ENCODE measurements around the gene ILDR2. TPM values are rescaled to one million over a fixed set of nuclear protein-coding genes. Genes with fewer than 3 reads are reported as not detected.
A peak's percentile ranks its signal among the peaks of the same experiment; 100 is the strongest.

The ILDR2 gene
- total RNA-seq, 2 donors from 2014 or later: 1.00 to 1.4 TPM

GRCh38 chr1:166947398-166948043, 27.8 kb downstream of the ILDR2 start:
- peaks cover 39% of the 10 kb centered on the region for H3K27me3 ChIP-seq (ENCODE audit: control insufficient read depth, insufficient read depth, low read length, poor library complexity, severe bottlenecking)
- no peak overlapping the region for H3K27ac Mint-ChIP-seq
- no peak for TF ChIP-seq CTCF (conservative IDR thresholded peaks at IDR 0.05)
- peak overlapping the region; percentile 61 for H3K4me3 ChIP-seq (ENCODE audit: low read length)
- H3K27me3 Mint-ChIP-seq (ENCODE audit: insufficient read depth): peaks cover 54% of the 10 kb centered on the region
- H3K4me3 Mint-ChIP-seq: peak overlapping the region; percentile 40
- no peaks in the 10 kb centered on the region for H3K4me1 ChIP-seq (ENCODE audit: control insufficient read depth, insufficient read depth, low read length)
- H3K9me3 ChIP-seq (ENCODE audit: control insufficient read depth, low read length): no peaks in the 10 kb centered on the region
- 17 to 19% methylated on average over 17 to 44 of the region's 44 CpGs for WGBS, 2 experiments (ENCODE audit: insufficient coverage in 1 of 2, insufficient read length in 1 of 2)
- no peaks in the 10 kb centered on the region for H3K36me3 ChIP-seq (ENCODE audit: control insufficient read depth, insufficient read depth, low read length)
- no peak overlapping the region for H3K9ac ChIP-seq (ENCODE audit: extremely low read depth, low read length, poor library complexity, severe bottlenecking)
- no peaks in the 10 kb centered on the region for H3K36me3 Mint-ChIP-seq (ENCODE audit: low read depth)
- H3K27ac ChIP-seq (ENCODE audit: low read depth, low read length): peak overlapping the region; percentile 97
- DNase-seq: peak; percentile 78
- peaks cover 4% of the 10 kb centered on the region for H3K4me1 Mint-ChIP-seq
- no peaks in the 10 kb centered on the region for H3K9me3 Mint-ChIP-seq

GRCh38 chr1:166944186-166944967, 31.0 kb downstream of the ILDR2 start:
- Mint-ChIP-seq H3K27me3 (ENCODE audit: insufficient read depth) (peaks cover 47% of the 10 kb centered on the region), H3K36me3 (ENCODE audit: low read depth) (no peaks in the 10 kb centered on the region), H3K4me1 (no peaks in the 10 kb centered on the region), H3K27ac (no peak overlapping the region), H3K4me3 (no peak overlapping the region), H3K9me3 (no peaks in the 10 kb centered on the region)
- no peak overlapping the region for H3K9ac ChIP-seq (ENCODE audit: extremely low read depth, low read length, poor library complexity, severe bottlenecking)
- no peaks in the 10 kb centered on the region for H3K9me3 ChIP-seq (ENCODE audit: control insufficient read depth, low read length)
- H3K36me3 ChIP-seq (ENCODE audit: control insufficient read depth, insufficient read depth, low read length): no peaks in the 10 kb centered on the region
- 88 to 96% methylated on average over 5 of the region's 5 CpGs for WGBS, 2 experiments (ENCODE audit: insufficient coverage in 1 of 2, insufficient read length in 1 of 2)
- H3K4me3 ChIP-seq (ENCODE audit: low read length): no peak overlapping the region
- TF ChIP-seq CTCF (conservative IDR thresholded peaks at IDR 0.05): no peak
- no peak for DNase-seq
- H3K27ac ChIP-seq (ENCODE audit: low read depth, low read length): no peak overlapping the region
- peaks cover 39% of the 10 kb centered on the region for H3K27me3 ChIP-seq (ENCODE audit: control insufficient read depth, insufficient read depth, low read length, poor library complexity, severe bottlenecking)
- no peaks in the 10 kb centered on the region for H3K4me1 ChIP-seq (ENCODE audit: control insufficient read depth, insufficient read depth, low read length)

- DNase-seq: no peak
- H3K27me3 Mint-ChIP-seq (ENCODE audit: insufficient read depth): peaks cover 15% of the 10 kb centered on the region
- Histone ChIP-seq H3K9ac (ENCODE audit: extremely low read depth, low read length, poor library complexity, severe bottlenecking) (no peak overlapping the region), H3K27me3 (ENCODE audit: control insufficient read depth, insufficient read depth, low read length, poor library complexity, severe bottlenecking) (no peaks in the 10 kb centered on the region), H3K4me1 (ENCODE audit: control insufficient read depth, insufficient read depth, low read length) (no peaks in the 10 kb centered on the region), H3K9me3 (ENCODE audit: control insufficient read depth, low read length) (no peaks in the 10 kb centered on the region), H3K27ac (ENCODE audit: low read depth, low read length) (no peak overlapping the region), H3K4me3 (ENCODE audit: low read length) (no peak overlapping the region), H3K36me3 (ENCODE audit: control insufficient read depth, insufficient read depth, low read length) (no peaks in the 10 kb centered on the region)
- no peak overlapping the region for H3K4me3 Mint-ChIP-seq
- H3K27ac Mint-ChIP-seq: no peak overlapping the region
- WGBS, 2 experiments (ENCODE audit: insufficient coverage in 1 of 2, insufficient read length in 1 of 2): 88 to 89% methylated on average over 5 of the region's 5 CpGs
- no peaks in the 10 kb centered on the region for H3K9me3 Mint-ChIP-seq
- TF ChIP-seq CTCF (conservative IDR thresholded peaks at IDR 0.05): no peak
- no peaks in the 10 kb centered on the region for H3K36me3 Mint-ChIP-seq (ENCODE audit: low read depth)
- no peaks in the 10 kb centered on the region for H3K4me1 Mint-ChIP-seq
These were observed 35.5 kb downstream of the ILDR2 start for GRCh38 chr1:166939741-166940375.
